Measurements from ENCODE around the gene TCF7L1. TPM values are rescaled to one million over a fixed set of nuclear protein-coding genes. Genes with fewer than 3 reads are reported as not detected.

The TCF7L1 gene
- total and polyA plus RNA-seq, 9 donors = 5.1 to 53.1 (median 41.3) TPM

- 88% methylated on average over 3 of the region's 6 CpGs for WGBS (ENCODE audit: insufficient coverage)
- H3K27ac ChIP-seq (ENCODE audit: low read length) = no peak overlapping the region
- DNase-seq = no peak
- peaks cover 21% of the 10 kb centered on the region for H3K4me1 ChIP-seq (ENCODE audit: control insufficient read depth, insufficient read depth, low read length)
- H3K4me3 ChIP-seq (ENCODE audit: low read length) = no peak overlapping the region
- H3K27me3 ChIP-seq (ENCODE audit: control insufficient read depth, insufficient read depth, low read length) = no peaks in the 10 kb centered on the region
- peaks cover 11% of the 10 kb centered on the region for H3K36me3 ChIP-seq (ENCODE audit: control insufficient read depth, insufficient read depth, low read length)
- no peaks in the 10 kb centered on the region for H3K9me3 ChIP-seq (replicated peaks; ENCODE audit: control insufficient read depth, low read depth, low read length)
Observed at GRCh38 chr2:85170938-85171475, 37.8 kb downstream of the TCF7L1 start.

- peaks cover 21% of the 10 kb centered on the region for H3K4me1 ChIP-seq (ENCODE audit: control insufficient read depth, insufficient read depth, low read length)
- no peak overlapping the region for H3K27ac ChIP-seq (ENCODE audit: low read length)
- peaks cover 8% of the 10 kb centered on the region for H3K36me3 ChIP-seq (ENCODE audit: control insufficient read depth, insufficient read depth, low read length)
- 85% methylated on average over 8 of the region's 10 CpGs for WGBS (ENCODE audit: insufficient coverage)
- peaks cover 1% of the 10 kb centered on the region for H3K9me3 ChIP-seq (replicated peaks; ENCODE audit: control insufficient read depth, low read depth, low read length)
- H3K4me3 ChIP-seq (ENCODE audit: low read length) = no peak overlapping the region
- no peak for DNase-seq
- H3K27me3 ChIP-seq (ENCODE audit: control insufficient read depth, insufficient read depth, low read length) = no peaks in the 10 kb centered on the region
Observed at GRCh38 chr2:85171916-85172315, 38.7 kb downstream of the TCF7L1 start.

GRCh38 chr2:85173909-85174308 is 40.7 kb downstream of the TCF7L1 start:
- Histone ChIP-seq H3K4me1 (ENCODE audit: control insufficient read depth, insufficient read depth, low read length) (peaks cover 27% of the 10 kb centered on the region), H3K36me3 (ENCODE audit: control insufficient read depth, insufficient read depth, low read length) (peaks cover 6% of the 10 kb centered on the region), H3K4me3 (ENCODE audit: low read length) (no peak overlapping the region), H3K27me3 (ENCODE audit: control insufficient read depth, insufficient read depth, low read length) (no peaks in the 10 kb centered on the region), H3K27ac (ENCODE audit: low read length) (no peak overlapping the region), H3K9me3 (replicated peaks; ENCODE audit: control insufficient read depth, low read depth, low read length) (peaks cover 2% of the 10 kb centered on the region)
- 93% methylated on average over 5 of the region's 9 CpGs for WGBS (ENCODE audit: insufficient coverage)
- no peak for DNase-seq

GRCh38 chr2:85174943-85175342 is 41.8 kb downstream of the TCF7L1 start:
- whole genome bisulfite sequencing (ENCODE audit: insufficient coverage) = 71% methylated on average over 4 of the region's 6 CpGs
- Histone ChIP-seq H3K9me3 (replicated peaks; ENCODE audit: control insufficient read depth, low read depth, low read length) (peaks cover 2% of the 10 kb centered on the region), H3K4me1 (ENCODE audit: control insufficient read depth, insufficient read depth, low read length) (peaks cover 36% of the 10 kb centered on the region), H3K27me3 (ENCODE audit: control insufficient read depth, insufficient read depth, low read length) (no peaks in the 10 kb centered on the region), H3K27ac (ENCODE audit: low read length) (peak overlapping the region; percentile 54), H3K4me3 (ENCODE audit: low read length) (no peak overlapping the region), H3K36me3 (ENCODE audit: control insufficient read depth, insufficient read depth, low read length) (peaks cover 6% of the 10 kb centered on the region)
- peak; percentile 65 for DNase-seq

- no peak overlapping the region for H3K4me3 ChIP-seq (ENCODE audit: low read length)
Observed at GRCh38 chr2:85175369-85176299, 42.4 kb downstream of the TCF7L1 start.

GRCh38 chr2:85177031-85177824 is 44.0 kb downstream of the TCF7L1 start:
- WGBS (ENCODE audit: insufficient coverage) = 100% methylated on average over 1 of the region's 7 CpGs
- DNase-seq = no peak
- no peak overlapping the region for H3K27ac ChIP-seq (ENCODE audit: low read length)
- peaks cover 59% of the 10 kb centered on the region for H3K4me1 ChIP-seq (ENCODE audit: control insufficient read depth, insufficient read depth, low read length)
- peaks cover under 1% of the 10 kb centered on the region for H3K36me3 ChIP-seq (ENCODE audit: control insufficient read depth, insufficient read depth, low read length)
- no peak overlapping the region for H3K4me3 ChIP-seq (ENCODE audit: low read length)
- H3K27me3 ChIP-seq (ENCODE audit: control insufficient read depth, insufficient read depth, low read length) = no peaks in the 10 kb centered on the region
- peaks cover 2% of the 10 kb centered on the region for H3K9me3 ChIP-seq (replicated peaks; ENCODE audit: control insufficient read depth, low read depth, low read length)

More at GRCh38 chr2:85175369-85176299, 42.4 kb downstream of the TCF7L1 start:
- 27% methylated on average over 6 of the region's 13 CpGs for WGBS (ENCODE audit: insufficient coverage)
- Histone ChIP-seq H3K4me1 (ENCODE audit: control insufficient read depth, insufficient read depth, low read length) (peaks cover 43% of the 10 kb centered on the region), H3K9me3 (replicated peaks; ENCODE audit: control insufficient read depth, low read depth, low read length) (peaks cover 2% of the 10 kb centered on the region), H3K27me3 (ENCODE audit: control insufficient read depth, insufficient read depth, low read length) (no peaks in the 10 kb centered on the region), H3K36me3 (ENCODE audit: control insufficient read depth, insufficient read depth, low read length) (peaks cover 6% of the 10 kb centered on the region), H3K27ac (ENCODE audit: low read length) (peak overlapping the region; percentile 54)
- peak; percentile 86 for DNase-seq

- WGBS (ENCODE audit: insufficient coverage) = 67% methylated on average over 1 of the region's 1 CpG
- H3K36me3 ChIP-seq (ENCODE audit: control insufficient read depth, insufficient read depth, low read length) = no peaks in the 10 kb centered on the region
- H3K9me3 ChIP-seq (replicated peaks; ENCODE audit: control insufficient read depth, low read depth, low read length) = peaks cover 2% of the 10 kb centered on the region
- H3K4me3 ChIP-seq (ENCODE audit: low read length) = no peak overlapping the region
- no peak for DNase-seq
- no peak overlapping the region for H3K27ac ChIP-seq (ENCODE audit: low read length)
- peaks cover 68% of the 10 kb centered on the region for H3K4me1 ChIP-seq (ENCODE audit: control insufficient read depth, insufficient read depth, low read length)
- H3K27me3 ChIP-seq (ENCODE audit: control insufficient read depth, insufficient read depth, low read length) = no peaks in the 10 kb centered on the region
Observed at GRCh38 chr2:85178154-85178553, 45.0 kb downstream of the TCF7L1 start.

- H3K4me1 ChIP-seq (ENCODE audit: control insufficient read depth, insufficient read depth, low read length) = peaks cover 71% of the 10 kb centered on the region
- H3K9me3 ChIP-seq (replicated peaks; ENCODE audit: control insufficient read depth, low read depth, low read length) = peaks cover 2% of the 10 kb centered on the region
- DNase-seq = no peak
- WGBS (ENCODE audit: insufficient coverage) = 39% methylated on average over 2 of the region's 5 CpGs
- no peak overlapping the region for H3K4me3 ChIP-seq (ENCODE audit: low read length)
- H3K27me3 ChIP-seq (ENCODE audit: control insufficient read depth, insufficient read depth, low read length) = no peaks in the 10 kb centered on the region
- H3K27ac ChIP-seq (ENCODE audit: low read length) = no peak overlapping the region
- no peaks in the 10 kb centered on the region for H3K36me3 ChIP-seq (ENCODE audit: control insufficient read depth, insufficient read depth, low read length)
Observed at GRCh38 chr2:85178980-85179411, 45.8 kb downstream of the TCF7L1 start.

- no peak overlapping the region for H3K27ac ChIP-seq (ENCODE audit: low read length)
- peaks cover 2% of the 10 kb centered on the region for H3K9me3 ChIP-seq (replicated peaks; ENCODE audit: control insufficient read depth, low read depth, low read length)
- peaks cover under 1% of the 10 kb centered on the region for H3K36me3 ChIP-seq (ENCODE audit: control insufficient read depth, insufficient read depth, low read length)
- peaks cover 68% of the 10 kb centered on the region for H3K4me1 ChIP-seq (ENCODE audit: control insufficient read depth, insufficient read depth, low read length)
- no peak overlapping the region for H3K4me3 ChIP-seq (ENCODE audit: low read length)
- H3K27me3 ChIP-seq (ENCODE audit: control insufficient read depth, insufficient read depth, low read length) = no peaks in the 10 kb centered on the region
- DNase-seq = peak; percentile 64
- no CpG with 5 or more reads among the region's 3 CpGs for WGBS (ENCODE audit: insufficient coverage)
Observed at GRCh38 chr2:85179541-85179940, 46.3 kb downstream of the TCF7L1 start.

Data from muscle of leg (tissue), 11 donors.